Hindlimb muscle (tissue), 1 donor: Measurements from ENCODE around the gene SPOCK1. TPM values are rescaled to one million over a fixed set of nuclear protein-coding genes. Genes with fewer than 3 reads are reported as not detected.

ENCODE experiments used
- DNase-seq: peaks from one replicate; pipeline ENCODE4 v3.0.0-alpha.2; 2013
- polyA plus RNA-seq: library from polyadenylated mRNA; unstranded; fragments of 120-200 nt; gene quantifications from one replicate; pipeline ENCODE4 v1.2.1, GENCODE V29; 2013; ENCODE audit not compliant: insufficient read length

SPOCK1 gene
- polyA plus RNA-seq, 1 donor, result 4.6 TPM

DNA sequence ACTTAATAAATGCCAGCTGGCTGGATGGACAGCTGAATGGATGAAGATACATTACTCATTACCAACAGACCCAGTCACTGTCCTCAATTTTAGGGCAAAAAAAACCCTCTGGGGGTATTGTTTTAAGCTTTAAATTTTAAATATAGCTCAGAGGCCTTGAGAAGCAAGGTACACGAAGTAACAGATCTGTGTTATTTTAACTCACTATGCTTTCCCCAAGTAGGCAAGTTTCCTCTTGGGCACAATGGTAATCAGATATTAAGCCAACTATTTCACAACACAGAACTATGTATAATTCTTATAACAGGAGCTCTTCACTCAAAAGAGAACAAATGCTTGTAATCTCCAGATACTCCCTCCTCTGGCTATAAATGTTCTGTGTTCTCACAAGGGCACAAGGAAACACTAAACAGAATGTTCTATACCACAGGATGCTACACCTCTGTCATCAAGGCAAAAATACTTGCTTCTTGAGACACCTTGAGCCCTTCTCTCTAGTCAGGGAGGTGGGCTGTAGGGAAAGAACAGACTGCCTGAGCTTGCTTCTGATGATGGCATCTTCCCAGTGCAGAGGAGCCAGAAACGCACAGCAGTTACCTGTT lies 443.8 kb downstream of the SPOCK1 start:
- DNase-seq, result no peak

DNA sequence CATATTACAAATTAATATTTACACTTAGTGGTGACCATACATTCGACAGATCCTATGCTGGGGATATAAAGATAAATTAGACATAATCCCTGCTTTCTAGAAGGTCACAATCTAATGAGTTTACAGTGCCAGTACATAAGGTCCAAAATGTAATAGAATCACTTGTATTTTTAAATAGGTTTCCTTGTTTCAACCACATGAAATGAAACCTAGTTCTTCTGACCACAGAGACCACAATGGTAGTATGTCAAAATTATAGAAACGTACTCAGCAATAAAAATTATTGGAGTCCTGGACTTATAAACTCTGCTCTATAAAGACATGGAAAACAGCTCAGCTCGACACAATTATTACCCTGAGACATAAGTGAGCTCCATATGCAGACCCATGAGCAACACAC lies 444.3 kb downstream of the SPOCK1 start:
- no peak for DNase-seq

DNA sequence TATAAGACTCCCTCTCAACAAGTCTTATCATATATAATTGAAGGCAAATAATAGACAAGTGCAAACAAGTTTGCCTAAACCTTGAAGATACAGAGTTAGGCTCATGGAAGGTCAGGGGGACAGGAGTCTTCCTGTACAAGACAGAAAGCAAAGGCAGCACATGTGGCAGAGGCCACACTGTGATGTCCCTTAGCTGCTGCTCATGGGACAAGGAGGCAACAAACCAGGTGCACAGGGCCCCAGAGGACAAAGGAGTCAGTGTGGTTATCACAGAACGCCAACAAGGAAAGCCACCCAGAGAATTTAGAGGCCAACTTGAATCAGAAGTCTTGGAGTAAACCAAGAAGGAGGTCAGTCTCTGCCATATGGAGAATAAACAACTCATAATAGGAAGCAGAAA lies 444.8 kb downstream of the SPOCK1 start:
- no peak for DNase-seq

DNA sequence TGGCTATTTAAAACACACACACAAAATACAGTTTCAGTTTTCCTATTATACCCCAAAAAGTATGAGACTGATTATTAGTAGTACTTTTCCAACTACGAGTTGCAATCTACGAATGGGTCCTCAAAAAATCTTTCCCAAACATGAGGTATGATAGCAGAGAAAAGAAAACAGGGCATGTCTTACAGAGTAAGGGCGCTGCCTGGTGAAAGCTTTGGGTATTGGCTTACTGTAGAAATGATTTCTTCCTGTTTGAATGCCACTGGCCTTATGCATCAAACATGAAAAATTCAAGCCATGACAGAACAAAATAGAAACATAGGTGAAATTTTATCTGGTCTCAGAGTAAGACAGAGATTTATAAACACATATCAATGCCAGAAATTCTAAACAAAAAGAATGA lies 448.0 kb downstream of the SPOCK1 start:
- DNase-seq, result no peak

DNA sequence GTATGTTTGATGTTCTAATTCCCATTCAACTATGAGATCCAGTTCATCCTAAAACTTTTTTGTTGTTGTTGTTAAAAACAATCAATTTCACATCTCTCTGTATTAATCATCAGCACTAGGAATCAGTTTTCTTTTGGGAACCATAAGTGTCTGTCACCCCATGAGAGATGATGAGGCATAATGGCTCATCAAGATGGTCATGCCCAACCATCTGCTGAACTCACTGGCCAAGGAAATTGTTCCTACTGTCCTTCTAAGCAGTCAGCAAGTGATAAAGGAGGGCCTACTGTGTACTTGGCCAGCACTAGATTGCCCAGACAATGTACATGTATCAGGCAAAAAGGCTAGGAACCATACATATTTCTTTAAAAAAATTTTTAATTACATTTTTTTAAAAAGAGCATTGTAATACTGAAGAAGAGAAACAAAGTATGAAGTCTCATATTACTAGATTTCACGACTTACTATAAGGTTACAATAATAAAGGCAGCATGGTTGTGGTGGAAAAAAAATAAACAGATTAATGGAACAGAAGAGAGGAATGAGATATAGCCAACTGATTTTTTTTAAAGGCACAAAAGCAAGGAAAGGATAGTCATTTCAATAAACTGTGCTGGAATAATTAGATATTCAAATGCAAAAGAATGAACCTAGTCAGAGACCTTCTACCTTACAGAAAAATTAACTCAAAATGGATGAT lies 458.3 kb downstream of the SPOCK1 start:
- DNase-seq, result no peak

DNA sequence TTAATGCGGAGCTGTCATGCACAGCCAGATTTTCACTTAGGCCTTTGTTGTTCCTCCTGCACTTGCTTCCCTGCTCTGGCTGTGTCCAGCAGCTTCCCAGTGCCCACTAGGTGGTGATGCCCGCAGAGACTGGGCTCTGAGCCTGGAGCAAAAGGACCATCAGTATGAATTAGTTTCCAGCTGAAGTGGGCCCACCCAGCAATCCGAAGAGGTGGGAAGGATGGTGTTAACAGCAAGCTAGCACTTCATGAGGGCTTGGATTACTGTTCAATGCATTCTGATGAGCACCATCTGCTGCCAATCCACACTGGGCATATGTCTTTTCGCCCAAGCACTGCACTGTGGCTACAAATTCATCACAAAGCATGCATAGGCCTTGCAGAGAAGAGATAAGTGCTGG lies 459.1 kb downstream of the SPOCK1 start:
- no peak for DNase-seq

DNA sequence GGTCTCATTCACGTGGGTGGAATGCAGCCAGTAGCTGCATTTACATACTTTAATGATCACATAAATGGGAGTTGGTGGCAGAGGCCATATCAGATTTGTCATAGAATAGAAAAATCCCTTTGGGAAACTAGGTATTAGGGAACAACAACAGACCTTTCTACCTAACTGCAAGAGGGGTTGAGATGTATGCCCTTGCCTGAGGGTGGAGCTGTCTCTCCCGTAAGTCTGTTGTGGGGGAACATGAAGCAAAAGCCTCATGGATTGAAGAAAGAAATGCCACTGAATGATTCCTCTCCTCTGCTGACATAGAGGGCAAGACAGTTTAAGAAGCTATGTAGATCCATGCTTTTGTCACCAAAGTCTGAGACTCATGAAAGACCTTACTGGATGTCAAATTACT lies 461.3 kb downstream of the SPOCK1 start:
- no peak for DNase-seq

DNA sequence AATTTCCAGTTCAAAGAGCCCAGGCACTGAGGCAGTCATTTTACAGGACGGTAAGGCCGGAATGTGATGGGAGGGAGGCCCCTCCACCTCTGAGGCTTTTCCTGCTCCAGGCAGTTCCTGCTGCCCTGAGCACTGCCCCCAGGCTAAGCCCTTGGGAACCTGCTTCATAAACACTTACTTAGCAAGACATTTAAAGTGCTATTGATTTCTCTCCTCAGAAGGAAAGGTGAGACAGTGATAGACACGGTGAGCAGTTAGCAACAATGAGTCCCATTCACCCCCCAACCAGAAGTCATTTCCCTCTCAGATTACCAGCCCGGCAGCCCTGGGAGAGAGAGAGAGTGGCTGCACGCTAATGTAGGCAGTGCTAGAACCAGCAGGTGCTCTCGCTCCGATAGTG lies 462.5 kb downstream of the SPOCK1 start:
- DNase-seq, result no peak

DNA sequence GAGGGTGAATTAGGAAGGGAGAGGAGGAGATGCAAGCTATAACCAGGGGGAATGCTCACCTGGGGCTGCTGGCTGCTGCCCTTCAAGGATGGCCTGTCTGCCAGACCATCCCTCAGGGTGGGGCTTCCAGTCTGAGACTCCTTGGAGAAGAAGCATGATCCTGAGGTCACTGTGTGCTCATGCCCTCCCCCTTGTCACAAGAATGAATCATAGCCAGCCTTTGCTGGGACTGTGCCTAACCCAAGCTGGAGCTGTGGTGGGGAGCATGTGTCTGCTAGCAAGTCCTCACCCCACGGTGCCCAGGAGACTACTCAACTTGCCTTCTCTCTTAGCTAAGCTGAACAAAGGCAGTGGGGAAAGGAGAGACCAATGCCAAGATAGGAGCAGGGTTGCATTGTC lies 463.6 kb downstream of the SPOCK1 start:
- DNase-seq, result no peak

DNA sequence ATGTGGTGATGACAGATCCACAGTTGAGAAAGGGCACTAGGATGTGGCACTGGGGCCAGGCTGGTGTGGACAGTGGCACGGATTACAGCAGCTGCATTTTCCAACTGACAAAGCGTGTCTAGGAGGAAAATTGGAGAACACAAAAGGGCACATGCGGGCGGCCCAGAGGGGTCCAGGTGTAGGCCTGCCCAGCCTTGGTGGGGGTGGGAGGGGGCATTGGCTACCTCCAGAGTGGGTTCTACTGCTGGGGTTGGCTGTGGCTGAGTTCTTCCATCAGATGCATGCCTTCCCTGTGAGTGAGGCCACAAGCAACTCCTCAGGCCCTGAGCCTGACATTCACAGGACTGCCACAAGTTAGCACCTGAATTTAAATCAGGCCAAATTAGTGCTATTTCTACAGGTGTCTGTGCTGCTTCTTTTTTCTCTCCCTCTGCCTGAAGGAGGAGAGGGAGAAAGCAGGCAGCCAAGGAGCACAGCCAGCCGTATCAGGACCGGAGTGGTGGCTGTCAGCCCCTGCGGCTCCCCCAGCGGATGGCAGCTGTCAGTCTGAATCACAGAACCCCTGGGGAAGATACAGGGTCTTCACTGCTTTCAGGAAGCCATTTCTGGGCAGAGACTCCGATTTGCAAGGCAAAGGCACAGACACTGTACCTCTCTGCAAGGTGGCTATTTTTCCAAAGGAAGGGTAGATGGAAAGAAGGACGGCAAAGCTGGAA lies 464.2 kb downstream of the SPOCK1 start:
- no peak for DNase-seq

DNA sequence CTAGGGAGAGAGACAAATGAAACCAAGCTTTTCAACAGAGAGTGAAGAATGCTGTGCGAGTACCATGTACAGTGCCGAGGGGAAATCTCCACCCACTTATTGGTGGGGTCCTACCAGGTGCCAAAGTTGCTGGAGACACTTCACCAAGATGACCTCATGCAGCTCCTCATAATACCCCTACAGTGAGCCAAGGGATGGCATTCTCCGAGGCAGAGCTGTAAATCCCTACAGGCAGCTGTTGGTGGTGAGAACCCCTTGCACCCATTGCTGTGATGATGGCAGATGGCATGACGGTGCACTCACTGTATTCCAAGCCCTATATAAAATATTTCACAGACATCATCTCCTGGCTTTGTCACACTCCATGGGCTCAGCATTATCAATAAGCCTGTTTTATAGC lies 464.9 kb downstream of the SPOCK1 start:
- DNase-seq, result no peak

- DNase-seq, result no peak
Observed at GRCh38 chr5:137032929-137033328, 466.2 kb downstream of the SPOCK1 start.

- DNase-seq, result no peak
Observed at GRCh38 chr5:137027758-137028157, 471.4 kb downstream of the SPOCK1 start.

DNA sequence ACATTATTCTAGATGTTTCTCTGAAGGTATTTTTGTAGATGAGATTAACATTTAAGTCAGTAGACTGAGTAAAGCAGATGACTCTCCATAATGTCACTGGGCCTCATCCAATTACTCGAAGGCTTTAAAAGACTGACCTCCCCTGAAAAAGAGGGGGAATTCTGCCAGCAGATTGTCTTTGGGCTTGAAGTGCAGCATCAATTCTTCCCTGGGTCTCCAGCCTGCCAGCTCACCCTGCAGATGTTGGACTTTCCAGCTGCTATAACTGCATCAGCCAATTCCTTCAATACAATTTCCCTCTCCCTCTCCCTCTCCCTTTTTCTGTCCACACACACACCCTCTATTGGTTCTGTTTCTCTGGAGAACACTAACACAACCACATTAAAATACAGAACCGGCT lies 472.8 kb downstream of the SPOCK1 start:
- DNase-seq, result no peak

- DNase-seq, result no peak
Observed at GRCh38 chr5:137024044-137024443, 475.1 kb downstream of the SPOCK1 start.

- no peak for DNase-seq
Observed at GRCh38 chr5:137023371-137023770, 475.8 kb downstream of the SPOCK1 start.

DNA sequence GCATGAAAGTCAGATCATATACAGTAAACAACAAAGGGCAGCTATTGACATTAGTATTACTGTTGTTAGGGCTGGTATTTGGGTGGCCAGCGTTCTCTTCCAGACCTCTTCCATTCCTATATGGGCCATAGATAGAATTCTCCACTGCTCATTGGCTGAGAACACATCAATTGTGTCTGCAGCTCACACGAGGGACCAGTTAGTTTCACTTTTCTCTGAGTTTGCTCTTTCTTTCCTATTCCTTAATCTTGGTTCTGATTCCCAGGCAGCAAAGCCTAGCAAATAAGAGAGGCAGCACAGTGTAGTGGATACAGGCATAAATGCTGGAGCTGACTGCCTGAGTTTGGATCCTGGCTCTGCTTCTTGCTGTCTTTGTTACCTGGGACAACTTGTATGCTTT lies 476.4 kb downstream of the SPOCK1 start:
- no peak for DNase-seq

DNA sequence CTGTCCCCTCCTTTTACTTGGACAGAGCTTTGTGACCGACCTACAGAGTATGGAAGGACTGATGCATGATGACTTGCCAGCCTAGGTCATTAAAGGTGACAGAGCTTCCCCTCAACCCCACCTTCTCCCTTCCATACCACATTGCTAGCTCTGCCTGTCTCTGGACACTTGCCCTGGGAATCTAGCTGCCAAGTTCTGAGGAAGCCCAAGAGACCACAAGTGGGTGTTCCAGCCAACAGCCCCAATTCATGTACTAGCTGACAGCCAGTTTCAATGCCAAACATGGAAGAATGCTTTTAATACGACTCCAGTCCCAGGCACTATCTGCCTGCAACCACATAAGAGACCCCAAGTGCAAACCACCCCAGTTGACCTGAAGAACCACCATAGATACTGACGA lies 477.1 kb downstream of the SPOCK1 start:
- no peak for DNase-seq

DNA sequence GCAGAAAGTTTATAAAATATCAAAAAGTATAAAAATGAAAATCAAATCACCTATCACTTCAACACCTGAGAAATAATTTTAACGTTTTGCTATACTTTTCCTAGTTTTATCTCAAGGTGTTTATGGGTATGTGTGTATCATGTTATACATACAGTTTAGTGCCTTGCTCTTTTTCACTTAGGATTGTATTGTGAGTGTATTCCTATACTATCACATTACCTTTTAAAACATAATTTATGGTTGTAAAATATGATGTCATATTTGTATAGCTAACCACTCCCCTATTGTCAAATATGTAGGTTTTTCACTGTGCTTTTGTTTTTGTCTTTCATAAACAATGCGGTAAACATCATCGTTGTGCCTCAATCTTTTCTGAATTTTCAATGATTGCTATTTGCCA lies 479.9 kb downstream of the SPOCK1 start:
- no peak for DNase-seq

GRCh38 chr5:137016783-137017324 lies 482.3 kb downstream of the SPOCK1 start:
- DNase-seq, result no peak

DNA sequence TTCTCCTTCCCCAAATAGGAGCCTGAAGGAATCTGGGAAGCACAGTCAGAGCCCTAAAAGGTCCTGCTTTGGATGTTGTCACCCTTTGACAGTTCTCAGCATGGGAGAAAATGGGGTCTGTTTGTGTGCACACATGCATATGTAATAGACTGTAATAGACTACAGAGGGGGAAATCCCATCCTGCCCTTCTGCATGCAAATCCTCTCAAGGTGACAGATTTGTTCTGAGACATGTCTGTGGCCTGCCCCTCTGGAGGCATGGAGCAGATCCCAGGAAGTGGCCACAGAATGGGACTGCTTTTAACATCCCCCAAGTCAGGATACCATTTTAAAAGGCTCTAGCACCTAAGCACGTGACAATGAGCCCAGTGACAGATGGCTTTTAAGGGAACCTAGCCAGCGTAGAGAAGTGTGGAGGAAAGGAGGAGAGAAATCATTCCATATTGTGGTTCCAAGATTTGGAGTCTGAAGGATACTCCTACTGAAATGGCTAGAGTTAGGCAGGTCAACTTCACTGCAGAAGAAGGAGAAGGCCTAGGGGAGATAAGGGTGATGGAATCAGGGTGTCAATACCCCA lies 483.5 kb downstream of the SPOCK1 start:
- no peak for DNase-seq

DNA sequence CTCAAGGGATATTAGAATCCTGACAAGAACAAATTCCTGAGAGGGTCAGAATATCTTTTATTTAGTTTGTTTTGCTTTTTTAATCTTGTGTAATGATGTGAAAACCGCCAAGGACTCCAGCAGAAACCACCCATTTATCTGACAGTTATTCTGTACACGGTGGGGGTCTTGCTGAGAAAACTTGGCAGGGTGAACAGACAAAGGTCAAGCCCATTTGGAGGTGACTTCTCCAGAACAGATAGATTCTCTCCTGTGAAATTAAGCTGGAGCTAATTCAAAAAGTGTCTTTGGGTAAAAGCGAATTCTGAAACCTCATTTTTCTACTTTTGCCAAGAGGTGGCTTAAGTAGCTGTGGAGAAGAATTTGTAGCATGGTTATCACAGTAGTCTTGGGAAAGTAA lies 484.4 kb downstream of the SPOCK1 start:
- no peak for DNase-seq

DNA sequence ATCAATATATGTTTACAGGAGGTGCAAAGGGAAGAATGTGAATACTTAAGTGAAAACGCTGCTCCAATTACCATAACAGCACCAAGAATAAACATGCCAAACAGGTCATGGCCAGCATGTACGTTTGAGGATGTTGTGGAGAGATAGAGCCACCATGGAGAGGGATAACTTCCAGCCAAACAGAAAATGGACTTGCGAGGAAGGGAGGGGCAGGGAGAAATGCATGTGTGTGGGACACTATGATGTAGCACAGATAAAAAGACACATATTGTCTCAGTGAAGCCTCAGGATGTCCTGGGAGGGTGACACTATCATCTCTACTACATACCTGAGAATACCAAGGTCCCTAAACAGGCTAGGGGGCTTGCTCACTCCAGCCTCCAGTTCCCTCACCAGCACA lies 488.9 kb downstream of the SPOCK1 start:
- DNase-seq, result no peak

GRCh38 chr5:137004279-137004678 lies 494.8 kb downstream of the SPOCK1 start:
- no peak for DNase-seq
